ENCODE data around the gene MCF2L.

The MCF2L gene

GRCh38 chr13:113035213-113035800, 66.3 kb downstream of the MCF2L start:
- no peak for DNase-seq

- no peak for DNase-seq
These were observed 67.4 kb downstream of the MCF2L start for GRCh38 chr13:113036401-113036800.

GRCh38 chr13:113040031-113040430, 71.0 kb downstream of the MCF2L start:
- no peak for DNase-seq

- no peak for DNase-seq
These were observed 71.7 kb downstream of the MCF2L start for GRCh38 chr13:113040597-113041292.

GRCh38 chr13:113041293-113041690, 72.3 kb downstream of the MCF2L start:
- no peak for DNase-seq

GRCh38 chr13:113041896-113042295, 72.9 kb downstream of the MCF2L start:
- DNase-seq: no peak

GRCh38 chr13:113042456-113042855, 73.4 kb downstream of the MCF2L start:
- DNase-seq: no peak

- DNase-seq: no peak
These were observed 74.1 kb downstream of the MCF2L start for GRCh38 chr13:113043001-113043630.

- no peak for DNase-seq
These were observed 74.9 kb downstream of the MCF2L start for GRCh38 chr13:113043931-113044330.

GRCh38 chr13:113044391-113045114, 75.5 kb downstream of the MCF2L start:
- DNase-seq: no peak

- no peak for DNase-seq
These were observed 76.5 kb downstream of the MCF2L start for GRCh38 chr13:113045251-113046127.

- DNase-seq: no peak
These were observed 77.3 kb downstream of the MCF2L start for GRCh38 chr13:113046128-113046882.

- no peak for DNase-seq
These were observed 77.8 kb downstream of the MCF2L start for GRCh38 chr13:113046883-113047244.

- no peak for DNase-seq
These were observed 78.6 kb downstream of the MCF2L start for GRCh38 chr13:113047587-113047986.

- DNase-seq: no peak
These were observed 79.8 kb downstream of the MCF2L start for GRCh38 chr13:113048766-113049165.

GRCh38 chr13:113049521-113049941, 80.5 kb downstream of the MCF2L start:
- DNase-seq: no peak

- no peak for DNase-seq
These were observed 81.0 kb downstream of the MCF2L start for GRCh38 chr13:113049981-113050380.

GRCh38 chr13:113050734-113051431, 81.9 kb downstream of the MCF2L start:
- DNase-seq: no peak

GRCh38 chr13:113051641-113052040, 82.6 kb downstream of the MCF2L start:
- no peak for DNase-seq

GRCh38 chr13:113052206-113052605, 83.2 kb downstream of the MCF2L start:
- no peak for DNase-seq

GRCh38 chr13:113052971-113053370, 84.0 kb downstream of the MCF2L start:
- DNase-seq: no peak
